SK-N-SH (cell line): ENCODE results near the gene GPC5. TPM values are rescaled to one million over a fixed set of nuclear protein-coding genes. Genes with fewer than 3 reads are reported as not detected.

ENCODE experiments used
- CTCF ChIA-PET: fragments of 300-600, 350-600 bp; formaldehyde crosslinking; extraction: SDS; loops from one replicate; lab custom pipeline; 2021; lab: Yijun Ruan, JAX
- POLR2A ChIA-PET: fragments of 350-600 bp; sonication (Branson Sonifier 250); formaldehyde crosslinking; extraction: SDS; loops from one replicate; lab custom pipeline; 2020; ENCODE audit warnings: antibody characterized with exemption, inconsistent platforms; lab: Yijun Ruan, JAX
- DNase-seq: peaks from one replicate; pipeline ENCODE4 v3.0.0; 2012
- H2AFZ ChIP-seq: fragments of 200-600 bp; sonication (generic); 2 replicates; pipeline ENCODE4 v1.8.1; 2016; ENCODE audit warnings: antibody characterized with exemption, mild to moderate bottlenecking, low read depth
- H3F3A ChIP-seq: fragments of 200-600 bp; sonication (generic); replicated peaks from 2 replicates; pipeline ENCODE3; 2016; ENCODE audit warnings: antibody characterized with exemption, mild to moderate bottlenecking; ENCODE audit not compliant: insufficient read depth
- H3K27ac ChIP-seq, 2 experiments: fragments of 200-500 bp in 1 of 2; fragments of 200-600 bp in 1 of 2; sonication (Bioruptor generic) in 1 of 2; sonication (generic), shearing (Covaris generic) in 1 of 2; 2 replicates each; pipeline versions ENCODE4 v1.5.1 to v1.6.1; 2014 to 2016; ENCODE audit warnings: low read depth in 2 of 2, inconsistent platforms in 1 of 2, low read length in 1 of 2, mild to moderate bottlenecking in 1 of 2, mixed read lengths in 1 of 2
- H3K27me3 ChIP-seq: fragments of 200-600 bp; sonication (generic), shearing (Covaris generic); 2 replicates; pipeline ENCODE4 v1.6.1; 2016; ENCODE audit warnings: mixed run types; ENCODE audit not compliant: insufficient read depth
- H3K36me3 ChIP-seq, 2 experiments: fragments of 200-500 bp in 1 of 2; fragments of 200-600 bp in 1 of 2; sonication (Bioruptor generic) in 1 of 2; sonication (generic) in 1 of 2; replicated peaks in 1 of 2; 2 replicates each; pipeline versions ENCODE3 to v1.5.1; 2014 to 2016; ENCODE audit warnings: low read length in 1 of 2, mild to moderate bottlenecking in 1 of 2; ENCODE audit not compliant: insufficient read depth in 2 of 2, control insufficient read depth in 1 of 2
- H3K4me1 ChIP-seq, 2 experiments: fragments of 200-500 bp in 1 of 2; fragments of 200-600 bp in 1 of 2; sonication (Bioruptor generic) in 1 of 2; sonication (generic), shearing (Covaris generic) in 1 of 2; 2 replicates each; pipeline versions ENCODE4 v1.5.1 to v1.6.1; 2014 to 2016; ENCODE audit warnings: low read depth in 1 of 2, low read length in 1 of 2, mixed run types in 1 of 2; ENCODE audit not compliant: insufficient read depth in 2 of 2, control insufficient read depth in 1 of 2
- H3K4me2 ChIP-seq: fragments of 200-600 bp; sonication (generic), shearing (Covaris generic); 2 replicates; pipeline ENCODE4 v1.6.1; 2017; ENCODE audit warnings: mixed run types
- H3K4me3 ChIP-seq, 2 experiments: fragments of 200-500 bp in 1 of 2; fragments of 200-600 bp in 1 of 2; sonication (Bioruptor generic) in 1 of 2; sonication (generic), shearing (Covaris generic) in 1 of 2; 2 replicates each; pipeline versions ENCODE4 v1.5.1 to v1.8.1; 2014 to 2016; ENCODE audit warnings: low read depth in 2 of 2, inconsistent platforms in 1 of 2, low read length in 1 of 2, mild to moderate bottlenecking in 1 of 2, mixed read lengths in 1 of 2, moderate library complexity in 1 of 2
- H3K79me2 ChIP-seq: fragments of 200-600 bp; sonication (generic); 2 replicates; pipeline ENCODE4 v1.8.1; 2017; ENCODE audit warnings: mild to moderate bottlenecking; ENCODE audit not compliant: insufficient read depth
- H3K9ac ChIP-seq: fragments of 200-600 bp; sonication (generic); 2 replicates; pipeline ENCODE4 v1.6.1; 2017; ENCODE audit warnings: mixed run types
- H3K9me2 ChIP-seq: fragments of 200-600 bp; sonication (generic); 2 replicates; pipeline ENCODE4 v1.6.1; 2017; ENCODE audit warnings: mixed run types
- H3K9me3 ChIP-seq: fragments of 200-600 bp; sonication (generic); 2 replicates; pipeline ENCODE4 v1.6.1; 2017; ENCODE audit warnings: mixed run types, mild to moderate bottlenecking, moderate library complexity
- H4K20me1 ChIP-seq: fragments of 200-600 bp; sonication (generic); 2 replicates; pipeline ENCODE4 v1.6.1; 2017; ENCODE audit warnings: mild to moderate bottlenecking, mixed run types; ENCODE audit not compliant: insufficient read depth
- CHD2 ChIP-seq: fragments of 150-350 bp; IDR thresholded peaks from 2 replicates; pipeline ENCODE4 v1.6.1; 2018; ENCODE audit warnings: low read length; ENCODE audit not compliant: partially characterized antibody
- EZH2phosphoT487 ChIP-seq: fragments of 200-600 bp; sonication (generic); IDR thresholded peaks from 2 replicates; pipeline ENCODE4 v1.6.1; 2017; ENCODE audit warnings: low read depth, mixed run types, mild to moderate bottlenecking, antibody characterized with exemption, moderate library complexity, borderline replicate concordance
- FOSL2 ChIP-seq: IDR thresholded peaks from 2 replicates; pipeline ENCODE4 v1.4.0; 2012; ENCODE audit warnings: low read depth, mild to moderate bottlenecking, moderate library complexity, borderline replicate concordance
- FOXJ3 ChIP-seq: sonication (generic); formaldehyde crosslinking; IDR thresholded peaks from 2 replicates; pipeline ENCODE4 v1.5.1; 2020; ENCODE audit warnings: mild to moderate bottlenecking, missing genetic modification reagents
- GABPA ChIP-seq: IDR thresholded peaks from 2 replicates; pipeline ENCODE4 v1.4.0; 2012; ENCODE audit warnings: low read depth, mild to moderate bottlenecking
- IRF3 ChIP-seq: fragments of 150-350 bp; IDR thresholded peaks from 2 replicates; pipeline ENCODE4 v1.6.1; 2016; ENCODE audit warnings: mild to moderate bottlenecking, low read depth, low read length
- JUND ChIP-seq: IDR thresholded peaks from 2 replicates; pipeline ENCODE4 v1.4.0; 2012
- MEF2A ChIP-seq: IDR thresholded peaks from 2 replicates; pipeline ENCODE4 v1.4.0; 2012; ENCODE audit warnings: low read depth, borderline replicate concordance
- NFIC ChIP-seq: IDR thresholded peaks from 2 replicates; pipeline ENCODE4 v1.4.0; 2012; ENCODE audit warnings: borderline replicate concordance
- RCOR1 ChIP-seq: fragments of 150-350 bp; IDR thresholded peaks from 2 replicates; pipeline ENCODE4 v1.6.1; 2017; ENCODE audit warnings: antibody characterized with exemption, low read length
- REST ChIP-seq: IDR thresholded peaks from 2 replicates; pipeline ENCODE4 v1.6.1; 2012; ENCODE audit warnings: mild to moderate bottlenecking, low read depth, low read length, moderate library complexity
- RFX5 ChIP-seq: IDR thresholded peaks from 2 replicates; pipeline ENCODE4 v1.6.1; 2012; ENCODE audit warnings: mild to moderate bottlenecking, improper control_type of control experiment, low read length
- SMC3 ChIP-seq: IDR thresholded peaks from 2 replicates; pipeline ENCODE4 v1.6.1; 2012; ENCODE audit warnings: low read depth, low read length, improper control_type of control experiment
- TAF1 ChIP-seq: IDR thresholded peaks from 2 replicates; pipeline ENCODE4 v1.6.1; 2012; ENCODE audit warnings: low read depth, mild to moderate bottlenecking, low read length, moderate library complexity, borderline replicate concordance
- TCF12 ChIP-seq: IDR thresholded peaks from 2 replicates; pipeline ENCODE4 v1.4.0; 2012
- TEAD4 ChIP-seq: IDR thresholded peaks from 2 replicates; pipeline ENCODE4 v1.4.0; 2012; ENCODE audit warnings: mild to moderate bottlenecking, borderline replicate concordance; ENCODE audit not compliant: insufficient read depth
- USF1 ChIP-seq: IDR thresholded peaks from 2 replicates; pipeline ENCODE4 v1.4.0; 2012; ENCODE audit warnings: low read depth, borderline replicate concordance
- YY1 ChIP-seq: IDR thresholded peaks from 2 replicates; pipeline ENCODE4 v1.4.0; 2012; ENCODE audit warnings: low read depth, mild to moderate bottlenecking
- WGBS: methylation state at CpG from one replicate; pipeline ENCODE4 v1.1.6; 2017; ENCODE audit warnings: low lambda C conversion rate; 5-methylcytosine and 5-hydroxymethylcytosine counted together
- polyA plus RNA-seq, 3 experiments: library from polyadenylated mRNA; depleted of rRNA; stranded (reverse); fragments of >200 nt; gene quantifications; 2 replicates each; pipeline ENCODE4 v1.2.3, GENCODE V29; 2012
- TF ChIP-seq, protein P1 (sequence below): IDR thresholded peaks from 2 replicates; pipeline ENCODE4 v1.4.0; 2012; ENCODE audit warnings: low read depth
- TF ChIP-seq, protein P2 (sequence below): IDR thresholded peaks from 2 replicates; pipeline ENCODE4; 2012

Gene GPC5
- polyA plus RNA-seq, 1 of the 3 experiments (the other 2 are of a cell fraction) = 0.03 TPM

- H3K4me2 ChIP-seq = no peak overlapping the region
- H3K9me3 ChIP-seq = no peaks in the 10 kb centered on the region
- CTCF ChIA-PET = interaction anchor here (0.6 kb wide), 1 partner anchor 117 kb away, joined by 3 read pairs; no protein-coding TSS in a partner anchor
- no peak overlapping the region for H3K4me3 ChIP-seq
- H2AFZ ChIP-seq = no peak overlapping the region
- 34% methylated on average over 4 of the region's 4 CpGs for WGBS
- H3K4me1 ChIP-seq = peaks cover 0 to 2% of the 10 kb centered on the region in 2 experiments; a peak in 1 of 4 replicates
- H3K9ac ChIP-seq = no peak overlapping the region
- H4K20me1 ChIP-seq = no peaks in the 10 kb centered on the region
- TF ChIP-seq EZH2phosphoT487 (no peak), TAF1 (no peak), YY1 (no peak), USF1 (no peak), IRF3 (no peak), NFIC (no peak), MEF2A (no peak), SMC3 (no peak), REST (no peak), GABPA (no peak), CHD2 (no peak), FOXJ3 (CRISPR knock-in tag) (no peak), TCF12 (no peak), RCOR1 (no peak), RFX5 (no peak), FOSL2 (no peak), TEAD4 (no peak), JUND (no peak)
- TF ChIP-seq, protein P1, sequence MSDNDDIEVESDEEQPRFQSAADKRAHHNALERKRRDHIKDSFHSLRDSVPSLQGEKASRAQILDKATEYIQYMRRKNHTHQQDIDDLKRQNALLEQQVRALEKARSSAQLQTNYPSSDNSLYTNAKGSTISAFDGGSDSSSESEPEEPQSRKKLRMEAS = no peak
- TF ChIP-seq, protein P2, sequence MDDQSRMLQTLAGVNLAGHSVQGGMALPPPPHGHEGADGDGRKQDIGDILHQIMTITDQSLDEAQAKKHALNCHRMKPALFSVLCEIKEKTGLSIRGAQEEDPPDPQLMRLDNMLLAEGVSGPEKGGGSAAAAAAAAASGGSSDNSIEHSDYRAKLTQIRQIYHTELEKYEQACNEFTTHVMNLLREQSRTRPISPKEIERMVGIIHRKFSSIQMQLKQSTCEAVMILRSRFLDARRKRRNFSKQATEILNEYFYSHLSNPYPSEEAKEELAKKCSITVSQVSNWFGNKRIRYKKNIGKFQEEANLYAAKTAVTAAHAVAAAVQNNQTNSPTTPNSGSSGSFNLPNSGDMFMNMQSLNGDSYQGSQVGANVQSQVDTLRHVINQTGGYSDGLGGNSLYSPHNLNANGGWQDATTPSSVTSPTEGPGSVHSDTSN = no peak
- POLR2A ChIA-PET = no interaction called here
- H3K27ac ChIP-seq = no peak overlapping the region
- H3K79me2 ChIP-seq = no peaks in the 10 kb centered on the region
- no peak for DNase-seq
- no peaks in the 10 kb centered on the region for H3K9me2 ChIP-seq
- no peaks in the 10 kb centered on the region for H3F3A ChIP-seq
- H3K36me3 ChIP-seq = no peaks in the 10 kb centered on the region
- H3K27me3 ChIP-seq = no peaks in the 10 kb centered on the region
Measured at GRCh38 chr13:91661692-91662490, 263.5 kb downstream of the GPC5 start.
